Medulla oblongata (tissue), 1 donor: ENCODE measurements around the gene RAB5IF.
"Not testable (repeated sequence)": the region's sequence is repeated elsewhere in the genome, so short reads cannot be mapped to it uniquely, and the experiment has no call there.

ENCODE experiments used
- DNase-seq: peaks from one replicate; pipeline ENCODE4 v3.0.0-alpha.2; 2015; ENCODE audit errors: extremely low spot score

The RAB5IF gene

DNA sequence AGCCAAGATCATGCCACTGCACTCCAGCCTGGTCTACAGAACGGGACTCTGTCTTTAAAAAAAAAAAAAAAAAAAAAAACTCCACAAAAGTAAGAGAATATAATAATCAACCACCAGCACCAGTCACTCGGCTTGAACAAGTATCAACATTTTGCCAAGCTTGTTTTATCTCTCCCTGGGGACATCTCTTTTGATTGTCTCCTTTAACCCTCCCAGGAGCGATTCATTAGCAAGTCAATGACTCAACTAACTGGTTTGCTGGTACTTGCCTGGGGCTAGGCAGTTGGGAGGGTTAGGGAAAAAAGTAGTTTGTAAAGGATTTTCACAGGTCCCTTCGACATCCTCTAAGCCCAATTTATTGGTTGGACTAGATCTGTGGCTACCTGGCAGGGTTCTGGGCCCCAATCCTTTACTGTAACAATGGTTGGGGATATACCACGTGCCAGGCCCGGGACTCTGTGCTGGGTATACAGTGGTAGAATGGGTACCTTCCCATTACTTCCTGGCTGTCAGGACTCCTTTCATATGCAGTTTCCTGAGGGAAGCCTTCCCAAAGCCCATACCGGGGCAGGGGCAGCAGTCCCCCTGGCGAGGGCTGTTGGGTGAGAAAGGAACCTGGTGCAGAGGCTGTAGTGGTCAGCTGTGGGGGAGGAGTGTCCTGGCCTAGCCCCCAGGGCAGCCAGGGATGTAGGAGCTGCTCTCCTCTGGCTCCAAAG, 20.0 kb upstream of the RAB5IF start:
- no peak for DNase-seq

DNA sequence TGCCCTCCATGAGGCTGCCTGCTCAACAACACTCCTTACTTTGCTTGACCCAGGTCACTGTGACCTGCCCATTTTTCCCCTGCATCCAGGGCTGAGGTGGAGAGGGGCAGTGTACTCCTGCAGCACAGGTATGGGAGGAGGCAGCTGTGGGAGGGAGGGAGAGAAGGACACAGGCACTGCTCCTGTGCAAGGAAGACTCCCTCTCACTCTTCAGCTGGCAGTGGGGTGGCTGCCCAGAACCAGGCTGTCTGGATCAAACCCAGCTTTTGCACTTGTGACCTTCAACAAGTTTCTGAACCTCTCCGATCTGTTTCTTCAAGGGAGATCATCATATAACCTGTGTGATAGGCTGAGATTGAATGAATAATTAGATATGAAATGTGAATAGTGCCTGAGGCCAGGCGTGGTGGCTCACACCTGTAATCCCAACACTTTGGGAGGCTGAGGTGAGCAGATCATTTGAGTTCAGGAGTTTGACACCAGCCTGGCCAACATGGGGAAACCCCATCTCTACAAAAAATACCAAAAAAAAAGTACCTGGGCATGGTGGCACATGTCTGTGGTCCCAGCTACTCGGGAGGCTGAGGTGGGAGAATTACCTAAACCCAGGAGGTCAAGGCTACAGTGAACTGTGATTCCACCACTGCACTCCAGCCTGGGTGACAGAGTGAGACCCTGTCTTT, 18.1 kb upstream of the RAB5IF start:
- DNase-seq = no peak

DNA sequence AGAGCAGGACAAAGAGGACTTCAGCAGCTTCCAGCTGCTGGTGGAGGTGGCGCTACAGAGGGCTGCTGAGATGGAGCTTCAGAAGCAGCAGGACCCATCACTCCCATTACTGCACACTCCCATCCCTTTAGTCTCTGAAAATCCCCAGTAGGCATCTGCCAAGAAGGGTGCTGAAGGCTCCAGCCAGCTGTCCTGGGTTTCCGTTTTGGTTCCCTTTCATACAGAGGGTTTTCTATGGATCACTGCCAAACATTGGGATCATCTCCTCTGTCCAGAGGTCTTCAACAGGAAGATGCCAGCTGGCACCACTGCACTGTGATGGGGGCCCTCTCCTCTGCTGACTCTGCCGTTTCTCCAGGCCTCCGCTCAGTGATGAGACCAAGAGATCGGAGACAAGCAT, 14.3 kb upstream of the RAB5IF start:
- no peak for DNase-seq

DNA sequence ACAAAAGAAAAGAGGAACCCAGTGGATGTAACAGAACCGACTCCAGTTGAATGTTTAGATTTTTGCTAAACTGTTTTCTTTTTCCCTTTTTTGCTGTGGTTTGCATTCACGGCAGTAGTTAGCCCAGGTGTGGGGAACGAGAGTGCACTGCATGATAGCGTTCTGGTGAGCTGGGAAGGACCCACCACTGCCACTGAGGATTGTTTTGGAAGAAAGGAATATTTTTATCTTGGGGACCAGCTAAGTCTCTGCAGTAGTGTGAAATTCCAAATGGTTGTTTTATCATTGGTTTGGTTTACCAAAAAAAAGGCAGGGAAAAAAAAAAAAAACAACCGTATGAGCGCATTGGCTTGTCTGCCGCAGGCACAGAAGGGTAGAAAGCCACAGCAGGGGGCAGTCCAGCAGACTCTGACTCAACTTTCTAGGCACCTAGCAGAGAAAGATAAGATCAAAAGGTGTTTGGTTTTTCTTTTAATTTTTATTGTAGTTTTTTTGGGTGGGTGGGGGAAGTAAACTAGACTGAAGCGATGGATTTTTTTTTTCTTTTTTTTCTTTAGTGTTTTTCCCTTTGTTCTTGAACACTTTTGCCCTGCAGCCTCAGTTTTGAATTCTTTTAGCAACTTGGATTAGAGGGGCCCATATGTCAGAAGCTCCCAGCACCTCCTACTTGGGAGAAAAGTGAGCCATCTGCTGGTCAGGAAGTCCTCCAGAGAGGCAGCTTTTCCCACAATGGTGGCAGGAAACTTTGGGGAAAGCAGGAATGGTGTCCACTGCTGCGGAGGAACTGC, 13.5 kb upstream of the RAB5IF start:
- peak; percentile 57 for DNase-seq

DNA sequence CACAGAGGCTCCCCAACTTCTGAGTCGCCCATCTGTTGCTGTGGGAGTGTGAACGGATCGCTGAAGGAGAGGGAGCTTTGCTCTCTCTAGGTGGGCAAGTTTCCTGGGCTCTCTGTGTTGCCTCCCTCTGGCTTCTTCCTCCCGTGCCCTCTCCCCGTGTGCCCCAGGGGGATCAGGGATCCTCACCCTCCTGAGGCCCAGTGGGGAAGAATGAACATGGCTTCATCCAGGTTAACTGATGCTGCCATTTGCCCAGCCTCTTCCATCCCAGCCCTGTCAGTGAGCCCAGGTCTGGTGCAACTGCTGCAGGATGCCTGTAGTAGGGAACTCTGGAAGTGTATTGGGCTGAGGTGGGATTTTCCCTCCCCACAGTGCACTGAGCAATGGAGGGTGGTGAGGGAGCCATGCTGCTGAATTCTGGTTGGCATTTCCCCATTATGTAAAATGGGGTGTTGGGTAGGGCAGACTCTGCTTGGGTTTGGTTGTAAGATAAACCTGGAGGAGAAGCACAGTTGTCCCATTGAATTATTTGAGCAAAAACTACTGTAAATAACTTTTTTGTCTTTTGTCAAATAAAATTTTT, 12.1 kb upstream of the RAB5IF start:
- no peak for DNase-seq

DNA sequence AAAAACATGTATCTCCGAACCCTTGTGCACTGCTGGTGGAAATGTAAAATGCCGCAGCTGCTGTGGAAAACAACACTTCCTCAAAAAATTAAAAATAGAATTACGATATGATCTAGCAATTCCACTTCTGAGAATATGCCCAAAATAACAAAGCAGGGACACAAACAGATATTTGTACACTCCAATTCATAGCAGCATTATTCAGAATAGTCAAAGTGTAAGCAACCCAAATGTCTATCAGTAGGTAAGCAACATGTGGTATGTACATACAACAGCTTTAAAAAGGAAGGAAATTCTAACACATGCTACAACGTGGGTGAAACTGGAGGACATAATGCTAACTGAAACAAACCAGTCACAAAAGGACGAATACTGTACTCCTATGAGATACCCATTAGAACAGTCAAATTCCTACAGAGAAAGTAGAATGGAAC, 5.7 kb upstream of the RAB5IF start:
- DNase-seq = peak; percentile 48

DNA sequence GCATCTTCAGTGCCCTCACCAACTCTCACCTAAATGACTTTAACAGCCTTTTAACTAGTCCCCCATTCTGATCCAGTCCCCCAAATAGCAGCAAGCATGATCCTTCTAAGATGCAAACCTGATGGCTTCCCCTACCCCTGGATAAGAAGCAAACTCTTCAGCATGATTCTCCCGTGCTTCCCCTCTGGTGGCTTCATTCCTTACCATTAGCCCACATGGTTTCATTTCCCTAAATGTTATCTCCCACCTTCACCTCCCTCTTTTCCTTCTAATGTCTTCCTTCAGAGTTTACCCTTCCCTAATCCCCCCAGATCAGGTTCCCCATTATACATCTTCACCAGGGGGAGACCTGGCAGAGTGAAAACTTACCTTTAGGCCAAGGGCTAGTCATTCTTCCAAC, 4.0 kb upstream of the RAB5IF start:
- peak; percentile 48 for DNase-seq

DNA sequence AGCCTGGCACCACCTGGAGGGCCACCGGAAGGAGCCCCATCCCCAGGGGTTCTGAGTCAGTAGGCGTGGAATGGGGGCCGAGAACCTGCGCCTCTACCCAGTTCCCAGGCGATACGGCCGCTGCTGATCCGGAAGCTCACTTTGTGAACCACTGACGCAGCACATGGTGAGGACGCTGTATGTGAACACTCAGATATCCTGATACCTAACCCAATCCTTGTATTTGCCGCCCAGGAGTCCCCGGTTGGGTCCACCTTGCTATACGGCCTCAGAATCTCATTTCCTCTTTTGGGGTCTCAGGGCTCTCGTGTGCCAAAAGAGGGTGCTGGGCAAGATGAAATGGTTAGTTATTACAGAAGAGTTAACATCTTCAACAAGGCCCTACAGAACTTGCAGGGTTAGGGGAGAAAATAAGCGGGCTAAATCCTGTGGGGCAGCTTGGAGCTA, 604 bp upstream of the RAB5IF start:
- DNase-seq = no peak

DNA sequence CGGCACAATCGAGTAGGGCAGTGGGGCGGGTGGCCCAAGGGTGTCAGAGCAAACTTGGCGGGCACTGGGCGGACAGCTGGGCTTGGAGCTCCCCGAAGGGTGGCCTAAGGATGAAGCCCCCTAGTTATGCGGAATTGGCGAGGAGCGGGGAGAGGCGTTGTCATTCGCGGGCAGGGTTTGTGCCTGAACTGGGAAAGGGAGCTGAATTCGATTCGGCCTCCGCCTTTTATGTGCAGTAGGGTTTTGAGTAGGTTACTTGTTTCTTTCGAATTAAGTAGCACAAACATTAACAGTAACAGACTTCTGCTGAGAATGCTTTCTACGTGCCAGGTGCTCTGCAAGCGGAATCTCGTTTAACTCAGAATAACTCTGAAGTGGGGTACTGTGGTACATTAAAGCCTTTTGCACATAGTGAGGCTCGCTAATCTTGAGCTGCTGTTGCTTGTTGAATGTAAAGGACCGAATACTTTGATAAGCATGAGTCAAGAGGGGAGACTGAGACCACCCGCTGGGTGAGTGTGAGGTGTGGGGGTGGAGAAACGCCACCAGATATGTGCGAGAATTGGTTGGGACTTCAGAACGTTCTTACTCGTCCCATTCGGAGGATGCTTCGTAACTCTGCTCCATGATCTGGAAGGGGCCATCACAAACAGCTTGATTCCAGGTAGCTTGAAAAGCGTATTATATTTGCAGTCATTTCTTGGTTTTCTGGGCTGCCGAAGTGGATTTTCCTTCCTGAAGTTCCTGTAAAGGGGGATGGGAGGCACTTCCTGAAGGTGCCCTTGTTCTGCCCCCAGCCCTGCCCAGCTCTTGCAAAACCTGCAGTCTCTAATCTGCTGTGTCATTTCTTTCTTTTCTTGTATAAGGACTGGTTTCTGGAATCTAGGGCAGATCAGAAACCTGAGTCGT, 833 bp downstream of the RAB5IF start:
- DNase-seq = no peak

DNA sequence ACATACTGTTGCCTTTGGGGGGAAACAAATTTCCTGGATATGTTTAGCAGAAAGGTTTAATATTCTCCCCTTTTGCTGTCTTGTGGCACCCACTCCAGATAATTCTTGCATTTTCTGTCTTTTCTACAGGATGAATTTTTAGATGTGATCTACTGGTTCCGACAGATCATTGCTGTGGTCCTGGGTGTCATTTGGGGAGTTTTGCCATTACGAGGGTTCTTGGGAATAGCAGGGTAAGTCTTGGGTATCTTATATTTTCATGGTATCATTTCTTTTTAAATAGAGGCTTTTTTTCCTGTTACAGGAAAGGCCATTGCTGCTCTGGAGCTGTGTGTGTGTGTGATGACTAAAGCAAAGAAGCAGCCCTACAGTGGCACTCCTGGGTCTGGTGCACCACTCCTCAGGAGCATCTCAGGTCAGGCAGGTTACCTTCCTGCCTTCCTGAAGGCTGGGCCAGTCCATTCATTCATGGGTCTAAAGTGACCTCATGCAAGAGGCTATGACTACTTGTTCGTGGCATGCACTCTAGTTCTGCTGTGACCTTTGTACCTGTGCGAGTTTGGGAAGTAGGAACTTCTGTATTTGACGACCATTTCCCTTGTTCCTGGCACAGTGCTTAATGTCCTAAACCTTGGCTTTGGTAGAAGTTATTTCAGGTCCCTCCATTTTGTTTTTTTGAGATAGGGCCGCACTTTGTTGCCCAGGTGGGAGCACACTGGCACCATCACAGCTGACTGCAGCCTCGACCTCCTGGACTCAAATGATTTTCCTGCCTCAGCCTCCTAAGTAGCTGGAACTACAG, 2.2 kb downstream of the RAB5IF start:
- DNase-seq = no peak

DNA sequence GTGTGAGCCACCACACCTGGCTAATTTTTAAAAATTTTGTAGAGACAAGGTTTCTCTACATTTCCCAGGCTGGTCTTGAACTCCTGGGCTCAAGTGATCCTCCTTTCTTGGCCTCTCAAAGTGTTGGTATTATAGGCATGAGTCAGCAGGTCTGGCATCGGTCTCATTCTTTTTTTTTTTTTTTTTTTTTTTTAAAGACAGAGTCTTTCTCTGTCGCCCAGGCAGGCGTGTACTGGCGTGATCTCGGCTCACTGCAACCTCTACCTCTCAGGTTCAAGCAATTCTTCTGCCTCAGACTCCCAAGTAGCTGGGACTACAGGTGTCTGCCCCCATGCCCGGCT, 2.8 kb downstream of the RAB5IF start:
- not testable (repeated sequence) for DNase-seq

DNA sequence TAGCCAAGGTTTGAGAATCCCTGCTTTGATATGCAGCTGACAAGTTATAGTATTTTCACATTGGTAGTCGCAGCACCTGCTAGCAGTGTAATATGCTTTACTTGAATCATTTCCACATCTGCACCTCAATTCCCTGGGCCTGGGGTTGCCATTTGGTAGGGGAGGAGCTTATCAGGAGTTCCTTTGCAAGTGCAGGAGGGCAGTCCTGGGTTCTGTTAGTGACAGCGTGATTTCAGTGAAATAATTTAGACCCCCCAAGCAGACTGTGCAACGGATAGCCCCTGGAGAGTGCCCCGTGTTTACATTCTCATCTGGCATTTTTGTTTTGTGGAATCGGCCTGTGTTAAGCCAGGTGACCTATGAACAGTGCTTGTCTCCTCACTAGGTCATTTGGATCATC, 6.0 kb downstream of the RAB5IF start:
- no peak for DNase-seq

DNA sequence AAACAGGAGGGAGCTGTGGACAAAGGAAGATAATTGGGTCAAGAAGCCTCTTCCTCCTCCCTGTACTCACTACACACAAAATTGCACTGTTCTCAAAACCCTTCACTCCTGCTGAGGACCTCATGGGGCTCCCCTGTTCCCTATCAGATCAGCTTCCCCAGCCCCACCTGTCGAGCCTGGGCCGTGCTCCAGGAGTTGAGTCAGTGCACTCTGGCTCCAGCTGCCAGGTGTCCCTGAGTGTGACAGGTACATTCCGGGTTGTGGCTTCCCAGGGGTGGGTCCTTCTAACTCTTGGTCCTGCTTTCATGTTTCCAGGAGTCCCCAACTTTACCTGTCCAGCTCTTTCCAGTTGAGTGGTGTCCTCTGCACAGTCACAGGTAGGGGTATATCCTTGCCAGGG, 8.4 kb downstream of the RAB5IF start:
- DNase-seq = no peak

DNA sequence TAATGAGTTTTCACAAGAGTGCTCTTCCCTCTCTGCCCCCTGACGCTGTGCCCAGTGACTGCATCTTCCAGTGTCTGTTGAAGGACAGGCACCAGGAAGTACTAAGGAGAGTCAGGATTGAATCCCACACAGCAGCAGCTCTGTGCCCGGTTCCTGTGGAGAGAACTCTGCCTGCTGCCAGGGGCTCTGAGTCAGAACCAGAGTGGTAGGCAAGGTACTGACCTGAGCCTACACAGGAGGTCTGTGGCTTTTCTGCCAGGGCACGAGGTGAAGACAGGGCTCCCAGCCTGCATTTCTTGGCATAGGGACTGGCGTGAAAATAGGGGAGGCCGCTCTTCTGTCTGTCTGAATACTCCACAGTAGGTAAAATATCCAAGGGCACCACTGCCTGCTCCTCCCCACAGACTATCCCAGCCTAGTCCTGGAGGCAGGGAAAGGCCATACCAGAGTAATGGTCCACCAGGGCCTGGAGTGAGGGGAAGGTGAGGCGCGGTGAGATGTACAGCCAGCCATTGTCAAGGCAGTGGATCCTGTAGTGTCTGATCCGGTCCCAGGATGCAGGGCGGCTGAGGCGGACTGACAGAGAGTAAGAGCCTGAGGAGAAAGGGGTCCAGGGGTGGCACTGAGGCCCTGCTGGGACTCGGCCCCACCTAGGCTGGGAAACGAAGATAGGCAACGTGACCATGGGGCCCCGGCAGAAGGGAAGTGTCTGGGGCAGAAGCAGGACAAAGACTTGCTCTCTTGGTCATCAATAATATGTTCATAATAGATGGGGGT, 9.4 kb downstream of the RAB5IF start:
- no peak for DNase-seq

DNA sequence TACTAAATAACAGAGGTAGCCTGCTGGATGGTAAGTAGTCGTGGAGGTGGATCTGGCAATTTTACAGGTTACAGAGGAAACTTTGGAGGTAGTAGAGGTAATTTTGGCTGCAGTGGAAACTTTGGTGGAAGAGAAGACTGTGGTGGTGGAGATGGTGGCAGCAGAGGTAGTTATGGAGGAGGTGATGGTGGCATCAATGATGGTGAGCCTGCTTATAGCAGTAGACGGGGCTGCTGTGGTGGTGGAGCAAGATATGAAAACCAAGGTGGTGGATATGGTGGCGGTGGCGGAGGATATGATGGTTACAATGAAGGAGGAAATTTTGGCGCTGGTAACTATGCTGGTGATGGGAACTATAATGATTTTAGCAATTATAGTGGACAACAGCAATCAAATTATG, 15.3 kb downstream of the RAB5IF start:
- DNase-seq = no peak

DNA sequence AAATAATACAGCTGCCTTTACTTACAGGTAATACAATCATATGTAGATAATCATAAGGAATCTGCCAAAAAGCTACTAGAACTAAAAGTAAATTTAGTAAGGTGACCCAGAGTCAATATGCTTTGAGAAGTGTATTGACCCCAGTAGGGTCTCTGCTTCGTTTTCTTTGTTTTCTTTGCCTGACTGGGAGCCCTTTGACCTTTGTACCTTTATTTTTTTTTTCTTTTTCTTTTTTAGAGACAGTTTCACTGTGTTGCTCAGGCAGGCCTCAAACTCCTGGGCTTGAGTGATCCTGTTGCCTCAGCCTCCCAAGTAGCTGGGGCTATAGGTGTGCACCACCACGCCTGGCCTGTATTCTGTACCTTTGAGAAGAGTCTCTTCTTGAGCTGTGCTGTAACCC, 17.9 kb downstream of the RAB5IF start:
- no peak for DNase-seq

DNA sequence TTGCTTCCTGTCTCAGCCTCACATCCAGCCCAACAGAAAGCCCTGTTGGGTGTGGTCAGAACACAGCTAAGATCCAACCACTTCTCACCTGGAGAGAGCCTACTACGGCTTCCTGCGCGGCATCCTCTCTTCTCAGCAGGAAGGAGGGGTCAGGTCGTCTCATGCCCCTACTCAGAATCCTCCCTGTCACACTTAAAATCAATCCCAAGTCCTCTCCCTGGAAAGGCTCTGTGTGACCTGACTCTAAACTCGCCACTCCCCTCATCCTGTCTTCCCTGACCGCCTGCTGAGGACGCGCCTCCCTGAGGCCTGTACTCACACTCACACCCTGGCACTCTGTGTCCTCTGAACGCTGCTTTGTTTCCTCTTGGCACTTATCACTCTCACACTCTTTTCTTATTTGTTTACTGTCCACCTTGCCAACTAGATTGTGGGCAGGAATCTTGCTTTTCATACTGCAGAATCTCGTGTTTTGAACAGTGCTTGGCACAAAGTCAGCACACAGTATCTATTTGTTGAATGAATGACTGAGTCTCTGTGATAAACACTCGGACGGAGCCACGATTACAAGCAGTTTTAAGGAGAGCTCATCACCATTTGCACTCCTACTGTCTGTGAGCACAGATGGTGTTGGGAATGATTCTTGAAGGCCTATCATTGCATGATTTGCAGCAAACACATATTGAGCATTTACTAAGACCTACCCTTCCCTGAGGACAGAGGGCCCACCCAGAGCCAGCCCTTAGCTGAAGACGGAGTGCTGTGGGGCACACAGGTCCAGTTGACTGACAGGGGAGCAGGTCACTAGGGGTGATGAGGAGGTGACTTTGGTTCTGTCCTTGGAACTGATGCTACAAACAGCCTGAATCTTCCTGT, 18.7 kb downstream of the RAB5IF start:
- DNase-seq = peak; percentile 27

DNA sequence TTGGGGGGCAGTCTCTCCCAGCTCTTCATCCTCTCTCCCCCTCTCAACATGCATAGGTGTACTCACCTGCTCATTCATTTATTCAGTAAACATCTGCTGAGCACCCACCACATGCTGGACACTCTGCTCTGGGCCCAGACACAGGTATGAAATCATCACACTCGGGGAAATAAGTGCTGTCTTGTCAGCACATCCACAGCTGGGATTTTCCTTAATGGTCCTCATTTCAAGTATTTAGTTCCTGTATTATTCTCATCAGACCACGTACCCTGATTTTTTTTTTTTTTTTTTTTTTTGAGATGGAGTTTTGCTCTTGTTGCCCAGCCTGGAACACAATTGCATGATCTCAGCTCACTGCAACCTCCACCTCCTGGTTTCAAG, 19.4 kb downstream of the RAB5IF start:
- DNase-seq = no peak

DNA sequence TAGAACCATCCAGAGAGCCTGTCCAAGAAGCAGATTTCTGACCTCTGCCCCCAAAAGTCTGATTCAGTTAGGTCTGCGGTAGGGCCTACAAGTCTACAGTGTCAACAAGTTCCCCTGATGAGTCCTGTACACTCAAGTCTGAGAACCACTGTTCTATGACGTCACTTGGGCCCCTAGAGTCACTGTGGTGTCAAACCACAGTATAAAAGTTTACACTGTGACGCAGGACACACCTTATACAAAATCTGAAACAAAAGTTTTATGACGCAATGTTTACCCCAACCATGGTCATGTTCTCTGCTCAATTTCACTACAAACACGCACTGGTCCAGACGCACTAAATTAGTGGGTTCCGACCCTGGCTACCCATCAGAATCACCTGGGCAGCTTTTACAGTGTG, 22.5 kb downstream of the RAB5IF start:
- DNase-seq = no peak
